Hepatocyte (in vitro differentiated cells): ENCODE measurements around the gene CFAP47. TPM values are rescaled to one million over a fixed set of nuclear protein-coding genes. Genes with fewer than 3 reads are reported as not detected.
"Not testable (repeated sequence)": the region's sequence is repeated elsewhere in the genome, so short reads cannot be mapped to it uniquely, and the experiment has no call there.

Source experiments
- DNase-seq: peaks from one replicate; pipeline ENCODE4 v3.0.0-alpha.2; 2016; ENCODE audit warnings: low spot score
- H2AFZ ChIP-seq: fragments of 200-600 bp; sonication (generic); 2 replicates; pipeline ENCODE4 v1.6.0; 2016; ENCODE audit warnings: antibody characterized with exemption, mild to moderate bottlenecking
- H3K27ac ChIP-seq: fragments of 200-600 bp; sonication (generic); 2 replicates; pipeline ENCODE4 v1.5.1; 2016; ENCODE audit warnings: mild to moderate bottlenecking
- H3K27me3 ChIP-seq: fragments of 200-600 bp; sonication (generic); 2 replicates; pipeline ENCODE4 v1.6.1; 2016
- H3K36me3 ChIP-seq: fragments of 200-600 bp; sonication (generic); replicated peaks from 2 replicates; pipeline ENCODE4 v1.5.1; 2016; ENCODE audit warnings: low read depth; ENCODE audit not compliant: insufficient read depth
- H3K4me1 ChIP-seq: fragments of 200-600 bp; sonication (generic); 2 replicates; pipeline ENCODE4 v1.5.1; 2016; ENCODE audit warnings: mild to moderate bottlenecking, moderate library complexity; ENCODE audit not compliant: insufficient read depth
- H3K4me2 ChIP-seq: fragments of 200-600 bp; sonication (generic); 2 replicates; pipeline ENCODE4 v1.6.0; 2016
- H3K4me3 ChIP-seq: fragments of 200-600 bp; sonication (generic); 2 replicates; pipeline ENCODE4 v1.5.1; 2016; ENCODE audit warnings: mild to moderate bottlenecking
- H3K79me2 ChIP-seq: fragments of 200-600 bp; sonication (generic); 2 replicates; pipeline ENCODE4 v1.6.0; 2017; ENCODE audit warnings: mild to moderate bottlenecking
- H3K9me2 ChIP-seq: fragments of 200-600 bp; sonication (generic); replicated peaks from 2 replicates; pipeline ENCODE4 v1.6.0; 2017; ENCODE audit warnings: mild to moderate bottlenecking; ENCODE audit not compliant: insufficient read depth
- H3K9me3 ChIP-seq: fragments of 200-600 bp; sonication (generic); 2 replicates; pipeline ENCODE4 v1.5.1; 2016; ENCODE audit warnings: low read depth, mild to moderate bottlenecking
- H4K20me1 ChIP-seq: fragments of 200-600 bp; sonication (generic); 2 replicates; pipeline ENCODE4 v1.6.0; 2016; ENCODE audit warnings: mild to moderate bottlenecking; ENCODE audit not compliant: insufficient read depth, poor library complexity, severe bottlenecking
- CTCF ChIP-seq: fragments of 200-600 bp; sonication (generic); IDR thresholded peaks from 2 replicates; pipeline ENCODE4 v1.5.1; 2016; ENCODE audit warnings: antibody characterized with exemption, mild to moderate bottlenecking; ENCODE audit not compliant: poor library complexity
- EZH2 ChIP-seq: fragments of 200-600 bp; sonication (generic); IDR thresholded peaks from 2 replicates; pipeline ENCODE4 v1.6.1; 2016; ENCODE audit warnings: antibody characterized with exemption, mild to moderate bottlenecking, borderline replicate concordance
- EZH2phosphoT487 ChIP-seq: fragments of 200-600 bp; sonication (generic); IDR thresholded peaks from one replicate; pipeline ENCODE4 v1.6.1; 2018; ENCODE audit warnings: antibody characterized with exemption, mild to moderate bottlenecking, low read depth, moderate library complexity; ENCODE audit not compliant: unreplicated experiment, severe bottlenecking
- WGBS: methylation state at CpG from one replicate; pipeline ENCODE4 v1.1.6; 2016; ENCODE audit warnings: low lambda C conversion rate; ENCODE audit errors: missing lambda C conversion rate; 5-methylcytosine and 5-hydroxymethylcytosine counted together
- polyA plus RNA-seq: library from polyadenylated mRNA; unstranded; fragments of >200 nt; fragmentation: Nextera tagmentation; extraction: Ambion mirVana; gene quantifications from 2 replicates; pipeline ENCODE4 v1.2.1, GENCODE V29; 2016
- total RNA-seq: library from RNA; depleted of rRNA; stranded (reverse); fragments of >200 nt; gene quantifications from 2 replicates; pipeline ENCODE4 v1.2.3, GENCODE V29; 2014

The CFAP47 gene
- total and polyA plus RNA-seq, 2 experiments from 2014 or later = 0.13 TPM; not detected in 1

GRCh38 chrX:35890699-35891098, 28.8 kb upstream of the CFAP47 start:
- H3K36me3 ChIP-seq = no peaks in the 10 kb centered on the region
- no peaks in the 10 kb centered on the region for H3K27me3 ChIP-seq
- no peak overlapping the region for H3K4me2 ChIP-seq
- H3K4me3 ChIP-seq = no peak overlapping the region
- H3K79me2 ChIP-seq = no peaks in the 10 kb centered on the region
- TF ChIP-seq EZH2 (no peak), CTCF (peak; percentile 46)
- peak; percentile 75 for DNase-seq
- WGBS = 67% methylated on average over 9 of the region's 9 CpGs
- H2AFZ ChIP-seq = no peak overlapping the region
- H3K27ac ChIP-seq = no peak overlapping the region
- H3K9me3 ChIP-seq = no peaks in the 10 kb centered on the region
- H3K4me1 ChIP-seq = no peaks in the 10 kb centered on the region
- H4K20me1 ChIP-seq = no peaks in the 10 kb centered on the region
- no peaks in the 10 kb centered on the region for H3K9me2 ChIP-seq

- WGBS = 88% methylated on average over 6 of the region's 6 CpGs
- not testable (repeated sequence) for H3K9me3 ChIP-seq, H3K9me2 ChIP-seq
These were observed 67.3 kb downstream of the CFAP47 start for GRCh38 chrX:35986816-35987215.

GRCh38 chrX:36007207-36007606, 87.7 kb downstream of the CFAP47 start:
- H3K79me2 ChIP-seq = no peaks in the 10 kb centered on the region
- no peaks in the 10 kb centered on the region for H3K4me1 ChIP-seq
- no peaks in the 10 kb centered on the region for H3K27me3 ChIP-seq
- H3K36me3 ChIP-seq = no peaks in the 10 kb centered on the region
- H3K4me3 ChIP-seq = no peak overlapping the region
- TF ChIP-seq CTCF (no peak), EZH2phosphoT487 (no peak), EZH2 (no peak)
- H3K27ac ChIP-seq = no peak overlapping the region
- H3K9me2 ChIP-seq = no peaks in the 10 kb centered on the region
- no peak overlapping the region for H3K4me2 ChIP-seq
- no peak overlapping the region for H2AFZ ChIP-seq
- no peak for DNase-seq
- WGBS = 65% methylated on average over 5 of the region's 5 CpGs
- H3K9me3 ChIP-seq = no peaks in the 10 kb centered on the region
- no peaks in the 10 kb centered on the region for H4K20me1 ChIP-seq

More at GRCh38 chrX:35986816-35987215, 67.3 kb downstream of the CFAP47 start:
- not testable (repeated sequence) for H4K20me1 ChIP-seq, H3K36me3 ChIP-seq, H3K4me2 ChIP-seq, H3K27me3 ChIP-seq, H3K27ac ChIP-seq, H3K79me2 ChIP-seq, H2AFZ ChIP-seq, H3K4me3 ChIP-seq, H3K4me1 ChIP-seq, DNase-seq

- Histone ChIP-seq H3K27ac (peak overlapping the region; percentile 35), H3K9me2 (no peaks in the 10 kb centered on the region), H3K36me3 (no peaks in the 10 kb centered on the region), H3K4me1 (no peaks in the 10 kb centered on the region), H3K27me3 (no peaks in the 10 kb centered on the region), H4K20me1 (no peaks in the 10 kb centered on the region), H2AFZ (no peak overlapping the region), H3K4me2 (peak overlapping the region; percentile 60), H3K9me3 (no peaks in the 10 kb centered on the region), H3K4me3 (no peak overlapping the region), H3K79me2 (no peaks in the 10 kb centered on the region)
- WGBS = 42% methylated on average over 7 of the region's 7 CpGs
- TF ChIP-seq EZH2 (no peak), EZH2phosphoT487 (no peak), CTCF (no peak)
- peak; percentile 30 for DNase-seq
These were observed 99.6 kb downstream of the CFAP47 start for GRCh38 chrX:36019125-36019524.
